A549 (cell line): Measurements from ENCODE around the gene PSMB8.

ENCODE experiments used
- EP300 ChIP-seq, 2 experiments: fragments of >200 bp; sonication (Bioruptor Twin); formaldehyde crosslinking; IDR thresholded peaks; 2 replicates in 1 of 2; 3 replicates in 1 of 2; pipeline ENCODE4 v1.6.1; 2016 to 2017
- HES2 ChIP-seq: fragments of >200 bp; sonication (Bioruptor Twin); formaldehyde crosslinking; IDR thresholded peaks from 2 replicates; pipeline ENCODE4 v1.6.1; 2016
- KDM5A ChIP-seq: fragments of 200-600 bp; sonication (generic); IDR thresholded peaks from 2 replicates; pipeline ENCODE4 v1.6.1; 2016; ENCODE audit warnings: antibody characterized with exemption, mild to moderate bottlenecking
- POLR2A ChIP-seq: IDR thresholded peaks from 2 replicates; pipeline ENCODE4 v1.6.1; 2012; ENCODE audit warnings: mild to moderate bottlenecking, low read length
- RFX5 ChIP-seq: fragments of 450-650 bp; IDR thresholded peaks from 2 replicates; pipeline ENCODE4 v1.7.1; 2014; ENCODE audit warnings: antibody characterized with exemption, mild to moderate bottlenecking, moderate library complexity
- TF ChIP-seq, protein P1 (sequence below): fragments of >200 bp; sonication (Bioruptor Twin); formaldehyde crosslinking; IDR thresholded peaks from 3 replicates; pipeline ENCODE4 v1.5.1; 2016
- TF ChIP-seq, protein P2 (sequence below): fragments of 200-600 bp; sonication (generic); IDR thresholded peaks from 2 replicates; pipeline ENCODE4 v1.6.1; 2016; ENCODE audit warnings: antibody characterized with exemption, mild to moderate bottlenecking, moderate library complexity

GRCh38 chr6:32816746-32817204, 27.1 kb downstream of the PSMB8 start, which contains the start of gene HLA-DOB:
- no peak for TF ChIP-seq POLR2A
- TF ChIP-seq, protein P1, sequence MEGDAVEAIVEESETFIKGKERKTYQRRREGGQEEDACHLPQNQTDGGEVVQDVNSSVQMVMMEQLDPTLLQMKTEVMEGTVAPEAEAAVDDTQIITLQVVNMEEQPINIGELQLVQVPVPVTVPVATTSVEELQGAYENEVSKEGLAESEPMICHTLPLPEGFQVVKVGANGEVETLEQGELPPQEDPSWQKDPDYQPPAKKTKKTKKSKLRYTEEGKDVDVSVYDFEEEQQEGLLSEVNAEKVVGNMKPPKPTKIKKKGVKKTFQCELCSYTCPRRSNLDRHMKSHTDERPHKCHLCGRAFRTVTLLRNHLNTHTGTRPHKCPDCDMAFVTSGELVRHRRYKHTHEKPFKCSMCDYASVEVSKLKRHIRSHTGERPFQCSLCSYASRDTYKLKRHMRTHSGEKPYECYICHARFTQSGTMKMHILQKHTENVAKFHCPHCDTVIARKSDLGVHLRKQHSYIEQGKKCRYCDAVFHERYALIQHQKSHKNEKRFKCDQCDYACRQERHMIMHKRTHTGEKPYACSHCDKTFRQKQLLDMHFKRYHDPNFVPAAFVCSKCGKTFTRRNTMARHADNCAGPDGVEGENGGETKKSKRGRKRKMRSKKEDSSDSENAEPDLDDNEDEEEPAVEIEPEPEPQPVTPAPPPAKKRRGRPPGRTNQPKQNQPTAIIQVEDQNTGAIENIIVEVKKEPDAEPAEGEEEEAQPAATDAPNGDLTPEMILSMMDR, result no peak
- TF ChIP-seq RFX5, result peak; percentile 96
- TF ChIP-seq HES2, result no peak
- TF ChIP-seq, protein P2, sequence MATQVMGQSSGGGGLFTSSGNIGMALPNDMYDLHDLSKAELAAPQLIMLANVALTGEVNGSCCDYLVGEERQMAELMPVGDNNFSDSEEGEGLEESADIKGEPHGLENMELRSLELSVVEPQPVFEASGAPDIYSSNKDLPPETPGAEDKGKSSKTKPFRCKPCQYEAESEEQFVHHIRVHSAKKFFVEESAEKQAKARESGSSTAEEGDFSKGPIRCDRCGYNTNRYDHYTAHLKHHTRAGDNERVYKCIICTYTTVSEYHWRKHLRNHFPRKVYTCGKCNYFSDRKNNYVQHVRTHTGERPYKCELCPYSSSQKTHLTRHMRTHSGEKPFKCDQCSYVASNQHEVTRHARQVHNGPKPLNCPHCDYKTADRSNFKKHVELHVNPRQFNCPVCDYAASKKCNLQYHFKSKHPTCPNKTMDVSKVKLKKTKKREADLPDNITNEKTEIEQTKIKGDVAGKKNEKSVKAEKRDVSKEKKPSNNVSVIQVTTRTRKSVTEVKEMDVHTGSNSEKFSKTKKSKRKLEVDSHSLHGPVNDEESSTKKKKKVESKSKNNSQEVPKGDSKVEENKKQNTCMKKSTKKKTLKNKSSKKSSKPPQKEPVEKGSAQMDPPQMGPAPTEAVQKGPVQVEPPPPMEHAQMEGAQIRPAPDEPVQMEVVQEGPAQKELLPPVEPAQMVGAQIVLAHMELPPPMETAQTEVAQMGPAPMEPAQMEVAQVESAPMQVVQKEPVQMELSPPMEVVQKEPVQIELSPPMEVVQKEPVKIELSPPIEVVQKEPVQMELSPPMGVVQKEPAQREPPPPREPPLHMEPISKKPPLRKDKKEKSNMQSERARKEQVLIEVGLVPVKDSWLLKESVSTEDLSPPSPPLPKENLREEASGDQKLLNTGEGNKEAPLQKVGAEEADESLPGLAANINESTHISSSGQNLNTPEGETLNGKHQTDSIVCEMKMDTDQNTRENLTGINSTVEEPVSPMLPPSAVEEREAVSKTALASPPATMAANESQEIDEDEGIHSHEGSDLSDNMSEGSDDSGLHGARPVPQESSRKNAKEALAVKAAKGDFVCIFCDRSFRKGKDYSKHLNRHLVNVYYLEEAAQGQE, result no peak
- no peak for TF ChIP-seq KDM5A
- TF ChIP-seq EP300 (IDR thresholded peaks at IDR 0.05), result no peak
